Natural killer cell (primary cell): ENCODE data around the gene WHRN. TPM values are rescaled to one million over a fixed set of nuclear protein-coding genes. Genes with fewer than 3 reads are reported as not detected.

Experiments
- ATAC-seq, 3 donors: fragments of 150-1000 bp in 2 of 3; fragments of 200-7000 bp in 1 of 3; cut with Tn5 transposase; 1 replicate in 1 of 3; 2 replicates in 2 of 3; pipeline ENCODE4 v1.10.0; 2021; ENCODE audit warnings: mild to moderate bottlenecking in 2 of 3, moderate library complexity in 2 of 3
- DNase-seq, 2 donors: peaks; one replicate each; pipeline versions ENCODE4 v3.0.0 to v3.0.0-alpha.2; 2013 to 2021; ENCODE audit warnings: mixed read lengths in 1 of 2
- H3K27ac ChIP-seq: one replicate; pipeline ENCODE4 v1.5.1; 2013; ENCODE audit warnings: mild to moderate bottlenecking, low read length
- H3K27me3 ChIP-seq: one replicate; pipeline ENCODE4 v1.6.1; 2013; ENCODE audit warnings: low read length; ENCODE audit not compliant: control insufficient read depth, insufficient read depth
- H3K36me3 ChIP-seq: one replicate; pipeline ENCODE4 v1.6.1; 2013; ENCODE audit warnings: low read length; ENCODE audit not compliant: control insufficient read depth, insufficient read depth
- H3K4me1 ChIP-seq: one replicate; pipeline ENCODE4 v1.6.1; 2013; ENCODE audit warnings: low read length; ENCODE audit not compliant: control insufficient read depth, insufficient read depth
- H3K4me3 ChIP-seq: one replicate; pipeline ENCODE4 v1.5.1; 2013; ENCODE audit warnings: low read length
- H3K9me3 ChIP-seq: one replicate; pipeline ENCODE4 v1.6.1; 2013; ENCODE audit warnings: low read length; ENCODE audit not compliant: control insufficient read depth, insufficient read depth
- H3K27ac Mint-ChIP-seq, 2 donors: one replicate each; pipeline ENCODE4 v1.8.0; 2022; ENCODE audit warnings: mild to moderate bottlenecking in 2 of 2, mixed read lengths in 2 of 2, moderate library complexity in 1 of 2
- H3K27me3 Mint-ChIP-seq, 2 donors: one replicate each; pipeline ENCODE4 v1.8.0; 2022; ENCODE audit warnings: low read depth in 2 of 2, mixed read lengths in 2 of 2
- H3K36me3 Mint-ChIP-seq: one replicate; pipeline ENCODE4 v1.8.0; 2022; ENCODE audit warnings: mixed read lengths
- H3K4me1 Mint-ChIP-seq, 2 donors: one replicate each; pipeline ENCODE4 v1.8.0; 2022; ENCODE audit warnings: mixed read lengths in 2 of 2
- H3K4me3 Mint-ChIP-seq: one replicate; pipeline ENCODE4 v1.8.0; 2022; ENCODE audit warnings: mild to moderate bottlenecking, moderate library complexity, mixed read lengths
- H3K9me3 Mint-ChIP-seq, 2 donors: one replicate each; pipeline ENCODE4 v1.8.0; 2022; ENCODE audit warnings: mixed read lengths in 2 of 2
- WGBS: methylation state at CpG from one replicate; pipeline ENCODE4 v1.1.7; 2013; ENCODE audit warnings: missing lambda C conversion rate; ENCODE audit not compliant: insufficient coverage; 5-methylcytosine and 5-hydroxymethylcytosine counted together
- intact Hi-C: fragments of 100-400 bp; cut with micrococcal nuclease; formaldehyde crosslinking; loops from one replicate; pipeline ENCODE4 v1.14.2; 2022
- total RNA-seq, 4 donors: library from RNA; stranded (reverse); fragments of 120-200 nt in 1 of 4; gene quantifications; one replicate each; pipeline versions ENCODE4 v1.2.3 to v1.2.4, GENCODE V29; 2013 to 2022
- TF ChIP-seq, protein P1 (sequence below): fragments of 200-600 bp; IDR thresholded peaks from one replicate; pipeline ENCODE4 v1.8.0; 2022; ENCODE audit warnings: antibody characterized with exemption

WHRN gene
- total RNA-seq, 3 donors from 2014 or later (not counting 1 experiment from before 2014, with no cell fraction given): 29.8 to 90.6 (median 36.8) TPM

- ATAC-seq: peak in 2 of 3 donors; percentile 5 to 9
- Histone ChIP-seq H3K27ac (no peak overlapping the region), H3K4me3 (peak overlapping the region; percentile 25), H3K36me3 (no peaks in the 10 kb centered on the region), H3K27me3 (peaks cover 25% of the 10 kb centered on the region), H3K9me3 (no peaks in the 10 kb centered on the region), H3K4me1 (peaks cover 33% of the 10 kb centered on the region)
- intact Hi-C loops: loop anchor here (5.0 kb wide), 1 partner anchor 116 kb away; the partner anchor contains the start of gene AKNA
- H3K36me3 Mint-ChIP-seq: no peaks in the 10 kb centered on the region
- WGBS: 65% methylated on average over 18 of the region's 18 CpGs
- H3K9me3 Mint-ChIP-seq: no peaks in the 10 kb centered on the region
- peak overlapping the region; percentile 38 to 91 for H3K27ac Mint-ChIP-seq
- peak in 1 of 2 donors; percentile 54 for DNase-seq
- peak overlapping the region; percentile 79 for H3K4me3 Mint-ChIP-seq
- TF ChIP-seq, protein P1, sequence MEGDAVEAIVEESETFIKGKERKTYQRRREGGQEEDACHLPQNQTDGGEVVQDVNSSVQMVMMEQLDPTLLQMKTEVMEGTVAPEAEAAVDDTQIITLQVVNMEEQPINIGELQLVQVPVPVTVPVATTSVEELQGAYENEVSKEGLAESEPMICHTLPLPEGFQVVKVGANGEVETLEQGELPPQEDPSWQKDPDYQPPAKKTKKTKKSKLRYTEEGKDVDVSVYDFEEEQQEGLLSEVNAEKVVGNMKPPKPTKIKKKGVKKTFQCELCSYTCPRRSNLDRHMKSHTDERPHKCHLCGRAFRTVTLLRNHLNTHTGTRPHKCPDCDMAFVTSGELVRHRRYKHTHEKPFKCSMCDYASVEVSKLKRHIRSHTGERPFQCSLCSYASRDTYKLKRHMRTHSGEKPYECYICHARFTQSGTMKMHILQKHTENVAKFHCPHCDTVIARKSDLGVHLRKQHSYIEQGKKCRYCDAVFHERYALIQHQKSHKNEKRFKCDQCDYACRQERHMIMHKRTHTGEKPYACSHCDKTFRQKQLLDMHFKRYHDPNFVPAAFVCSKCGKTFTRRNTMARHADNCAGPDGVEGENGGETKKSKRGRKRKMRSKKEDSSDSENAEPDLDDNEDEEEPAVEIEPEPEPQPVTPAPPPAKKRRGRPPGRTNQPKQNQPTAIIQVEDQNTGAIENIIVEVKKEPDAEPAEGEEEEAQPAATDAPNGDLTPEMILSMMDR: no peak
- peaks cover 25 to 28% of the 10 kb centered on the region in 2 donors for H3K4me1 Mint-ChIP-seq
- H3K27me3 Mint-ChIP-seq: peaks cover 24 to 37% of the 10 kb centered on the region in 2 donors
Measured at GRCh38 chr9:114503522-114504340, 1.5 kb downstream of the WHRN start.

- peaks cover 35% of the 10 kb centered on the region for H3K4me1 ChIP-seq
- no peaks in the 10 kb centered on the region for H3K9me3 Mint-ChIP-seq
- intact Hi-C loops: loop anchor here (5.0 kb wide), 1 partner anchor 116 kb away; the partner anchor contains the start of gene AKNA
- H3K27me3 Mint-ChIP-seq: peaks cover 19 to 30% of the 10 kb centered on the region in 2 donors
- H3K4me1 Mint-ChIP-seq: peaks cover 25 to 28% of the 10 kb centered on the region in 2 donors
- DNase-seq: peak in 1 of 2 donors; percentile 32
- H3K27me3 ChIP-seq: peaks cover 19% of the 10 kb centered on the region
- WGBS: 59% methylated on average over 5 of the region's 7 CpGs
- ATAC-seq: no peak
- H3K36me3 ChIP-seq: no peaks in the 10 kb centered on the region
- H3K27ac Mint-ChIP-seq: peak overlapping the region in 1 of 2 donors; percentile 63
- no peak overlapping the region for H3K27ac ChIP-seq
- peak overlapping the region; percentile 65 for H3K4me3 Mint-ChIP-seq
- no peaks in the 10 kb centered on the region for H3K36me3 Mint-ChIP-seq
- H3K9me3 ChIP-seq: no peaks in the 10 kb centered on the region
- TF ChIP-seq, protein P1: no peak
- no peak overlapping the region for H3K4me3 ChIP-seq
Measured at GRCh38 chr9:114503009-114503408, 2.3 kb downstream of the WHRN start.

DNA sequence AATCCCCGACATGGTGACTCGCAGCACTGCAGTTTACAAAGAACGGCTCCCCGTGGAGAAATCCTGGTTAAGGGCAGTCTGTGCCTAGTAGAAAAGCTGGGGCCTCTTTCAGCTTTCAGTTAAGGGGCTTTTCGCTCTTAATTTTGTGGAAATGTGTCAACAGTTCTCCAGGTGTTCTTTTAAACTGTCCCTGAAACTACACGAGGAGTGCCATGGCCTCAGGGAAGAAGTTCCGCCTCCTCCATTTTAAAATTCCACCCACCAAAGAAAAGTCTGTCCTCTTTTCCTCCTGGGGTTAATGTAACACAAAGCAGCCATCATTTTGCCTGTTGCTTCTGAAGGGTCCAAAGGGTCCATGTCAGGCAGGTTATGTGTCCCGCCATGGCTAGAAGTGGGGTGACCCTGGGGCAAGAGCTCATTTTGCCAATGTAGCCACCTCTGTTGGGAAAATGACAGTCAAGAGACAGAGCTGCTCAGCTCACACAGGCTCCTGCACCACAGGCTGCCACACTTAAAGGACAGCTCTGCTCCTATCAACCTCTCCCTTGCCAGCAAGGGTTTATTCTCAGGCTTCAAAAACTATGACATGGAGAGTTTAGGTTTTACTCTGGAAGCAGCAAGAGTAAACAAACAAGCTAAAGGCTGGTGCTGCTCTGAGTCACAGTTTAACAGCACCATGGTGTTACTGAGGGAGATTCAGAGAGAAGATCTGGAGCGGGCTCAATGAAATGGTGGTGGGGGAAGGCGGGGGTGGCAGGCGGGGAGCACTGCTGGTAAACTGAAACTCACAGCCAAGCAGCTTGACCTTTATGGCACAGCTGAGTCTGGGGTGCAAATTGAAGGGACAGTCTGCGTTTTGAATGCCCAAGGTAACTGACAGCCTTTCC is 3.2 kb downstream of the WHRN start:
- Histone ChIP-seq H3K27ac (no peak overlapping the region), H3K36me3 (no peaks in the 10 kb centered on the region), H3K4me1 (peaks cover 40% of the 10 kb centered on the region), H3K4me3 (no peak overlapping the region), H3K27me3 (peaks cover 13% of the 10 kb centered on the region), H3K9me3 (no peaks in the 10 kb centered on the region)
- ATAC-seq: peak in 1 of 3 donors; percentile 19
- H3K4me1 Mint-ChIP-seq: peaks cover 25 to 34% of the 10 kb centered on the region in 2 donors
- intact Hi-C loops: loop anchor here (5.0 kb wide), 1 partner anchor 115 kb away; the partner anchor contains the start of gene AKNA
- peak overlapping the region; percentile 70 for H3K4me3 Mint-ChIP-seq
- peaks cover 10 to 20% of the 10 kb centered on the region in 2 donors for H3K27me3 Mint-ChIP-seq
- H3K27ac Mint-ChIP-seq: peak overlapping the region in 1 of 2 donors; percentile 63
- TF ChIP-seq, protein P1: no peak
- 77% methylated on average over 12 of the region's 12 CpGs for WGBS
- DNase-seq: peak in 1 of 2 donors; percentile 33
- no peaks in the 10 kb centered on the region for H3K9me3 Mint-ChIP-seq
- H3K36me3 Mint-ChIP-seq: no peaks in the 10 kb centered on the region
